K562 (cell line): ENCODE measurements around the gene KNSTRN. TPM values are rescaled to one million over a fixed set of nuclear protein-coding genes. Genes with fewer than 3 reads are reported as not detected.

Experiments used
- ATAC-seq: fragments of 200-7000 bp; cut with Tn5 transposase; 3 replicates; pipeline ENCODE4 v1.9.1; 2020; ENCODE audit warnings: moderate library complexity
- BruUV-seq: library from RNA; stranded (reverse); fragments of 400-500 nt; replicated peaks from 2 replicates; lab custom pipeline; 2021; lab: Mats Ljungman, UMichigan
- CTCF ChIA-PET: fragments of 300-600 bp; formaldehyde crosslinking; extraction: SDS; loops from one replicate; lab custom pipeline; 2021; ENCODE audit warnings: low intra/inter-chr PET ratio; lab: Yijun Ruan, JAX
- POLR2A ChIA-PET: fragments of 300-600, 350-650 bp; sonication (Branson Sonifier 250); formaldehyde crosslinking; extraction: SDS; loops from one replicate; lab custom pipeline; 2021; ENCODE audit warnings: antibody characterized with exemption, inconsistent platforms; lab: Yijun Ruan, JAX
- DNase-seq, 4 experiments: peaks; one replicate each; pipeline versions ENCODE4 v3.0.0 to v3.0.0-alpha.2; 2011 to 2018; ENCODE audit warnings: low spot score in 3 of 4, mixed read lengths in 3 of 4; ENCODE audit errors: extremely low read depth in 1 of 4
- FAIRE-seq: peaks from 2 replicates; lab custom pipeline; 2011; peaks lifted over from hg19 to GRCh38; lab: Jason Lieb, UNC
- H2AFZ ChIP-seq: 2 replicates; pipeline ENCODE4 v1.6.0; 2011; ENCODE audit warnings: low read depth, low read length, control low read depth, inconsistent platforms
- H3K27ac ChIP-seq: fragments of 200-600 bp; 3 replicates; pipeline ENCODE4 v1.8.0; 2011; ENCODE audit warnings: low read depth, mild to moderate bottlenecking, control low read depth, inconsistent platforms, low read length, moderate library complexity, mixed read lengths; ENCODE audit errors: extremely low read depth
- H3K27me3 ChIP-seq, 2 experiments: fragments of 300-600 bp in 1 of 2; 2 replicates in 1 of 2; 3 replicates in 1 of 2; pipeline versions ENCODE4 v1.6.0 to v1.8.0; 2011; ENCODE audit warnings: inconsistent platforms in 2 of 2, low read length in 2 of 2, mild to moderate bottlenecking in 1 of 2, mixed read lengths in 1 of 2, moderate library complexity in 1 of 2; ENCODE audit not compliant: control insufficient read depth in 2 of 2, insufficient read depth in 2 of 2
- H3K36me3 ChIP-seq: fragments of 300-600 bp; 3 replicates; pipeline ENCODE4 v1.8.0; 2011; ENCODE audit warnings: mild to moderate bottlenecking, low read length, inconsistent platforms; ENCODE audit not compliant: control insufficient read depth, insufficient read depth
- H3K4me1 ChIP-seq, 2 experiments: fragments of 200-600 bp in 1 of 2; replicated peaks in 1 of 2; 2 replicates in 1 of 2; 3 replicates in 1 of 2; pipeline versions ENCODE4 v1.5.1 to v1.8.0; 2011; ENCODE audit warnings: inconsistent platforms in 2 of 2, low read length in 2 of 2, mild to moderate bottlenecking in 1 of 2, mixed read lengths in 1 of 2, moderate library complexity in 1 of 2; ENCODE audit not compliant: control insufficient read depth in 2 of 2, insufficient read depth in 2 of 2
- H3K4me2 ChIP-seq: 2 replicates; pipeline ENCODE4 v1.6.1; 2011; ENCODE audit warnings: low read length, control low read depth, inconsistent platforms, mixed read lengths; ENCODE audit not compliant: insufficient read depth
- H3K4me3 ChIP-seq: fragments of 200-600 bp; sonication (generic), shearing (Covaris generic); 2 replicates; pipeline ENCODE4 v1.5.1; 2016; ENCODE audit warnings: control low read depth, inconsistent platforms
- H3K79me2 ChIP-seq: fragments of 200-600 bp; 3 replicates; pipeline ENCODE4 v1.8.0; 2011; ENCODE audit warnings: low read length, inconsistent platforms; ENCODE audit not compliant: control insufficient read depth, insufficient read depth
- H3K9ac ChIP-seq, 2 experiments: 2 replicates each; pipeline versions ENCODE4 v1.6.0 to v1.6.1; 2011; ENCODE audit warnings: low read depth in 2 of 2, low read length in 2 of 2, control low read depth in 1 of 2, inconsistent platforms in 1 of 2, mild to moderate bottlenecking in 1 of 2, mixed read lengths in 1 of 2; ENCODE audit not compliant: insufficient read depth in 1 of 2
- H3K9me1 ChIP-seq: one replicate; pipeline ENCODE4 v1.6.0; 2011; ENCODE audit warnings: inconsistent platforms, mild to moderate bottlenecking, low read length, moderate library complexity; ENCODE audit not compliant: control insufficient read depth, insufficient read depth
- H3K9me3 ChIP-seq: replicated peaks from 2 replicates; pipeline ENCODE4 v1.5.1; 2011; ENCODE audit warnings: low read depth, low read length, inconsistent platforms; ENCODE audit not compliant: control insufficient read depth, insufficient read depth
- H4K20me1 ChIP-seq: replicated peaks from 2 replicates; pipeline ENCODE4 v1.6.1; 2011; ENCODE audit warnings: low read length, inconsistent platforms, mixed read lengths; ENCODE audit not compliant: control insufficient read depth, insufficient read depth
- ETV5 ChIP-seq: sonication (generic); formaldehyde crosslinking; IDR thresholded peaks from 2 replicates; pipeline ENCODE4 v1.4.0; 2020; ENCODE audit warnings: low read depth, mild to moderate bottlenecking, missing genetic modification reagents
- IRF2 ChIP-seq: sonication (generic); formaldehyde crosslinking; IDR thresholded peaks from 2 replicates; pipeline ENCODE4 v1.8.1; 2022; ENCODE audit warnings: mild to moderate bottlenecking, missing genetic modification reagents
- MITF ChIP-seq: IDR thresholded peaks from 2 replicates; pipeline ENCODE4 v1.6.1; 2014; ENCODE audit warnings: antibody characterized with exemption
- MLX ChIP-seq, 2 experiments: fragments of 450-650 bp in 1 of 2; sonication (generic) in 1 of 2; formaldehyde crosslinking; conservative IDR thresholded peaks; 2 replicates each; pipeline versions ENCODE4 v1.4.0 to v1.8.1; 2020 to 2022; ENCODE audit warnings: mild to moderate bottlenecking in 1 of 2, missing genetic modification reagents in 1 of 2
- NFIX ChIP-seq: fragments of 250-450 bp; sonication (Bioruptor Pico); IDR thresholded peaks from 2 replicates; pipeline ENCODE4 v1.4.0; 2020; ENCODE audit warnings: low read depth, mild to moderate bottlenecking, moderate library complexity
- NR2C1 ChIP-seq, 2 experiments: fragments of 450-650 bp; IDR thresholded peaks; 2 replicates each; pipeline ENCODE4 v1.6.1; 2017; ENCODE audit warnings: mild to moderate bottlenecking in 2 of 2, antibody characterized with exemption in 1 of 2, inconsistent platforms in 1 of 2, missing compliant biosample characterization in 1 of 2, missing genetic modification characterization in 1 of 2
- PATZ1 ChIP-seq: fragments of 250-450 bp; sonication (Bioruptor Pico); IDR thresholded peaks from 2 replicates; pipeline ENCODE4 v1.5.0; 2020; ENCODE audit warnings: mild to moderate bottlenecking, borderline replicate concordance
- POLR2A ChIP-seq: fragments of 450-650 bp; conservative IDR thresholded peaks from 2 replicates; pipeline ENCODE4 v1.6.1; 2016
- RBBP5 ChIP-seq: fragments of 200-600 bp; sonication (generic); IDR thresholded peaks from 2 replicates; pipeline ENCODE4 v1.6.1; 2012; ENCODE audit warnings: borderline replicate concordance, mild to moderate bottlenecking, low read length, control low read depth, inconsistent platforms; ENCODE audit not compliant: insufficient read depth, poor library complexity, severe bottlenecking
- TEAD4 ChIP-seq, 2 experiments: sonication (generic) in 1 of 2; formaldehyde crosslinking in 1 of 2; IDR thresholded peaks; 2 replicates each; pipeline versions ENCODE4 v1.6.1 to v1.8.0; 2012 to 2022; ENCODE audit warnings: borderline replicate concordance in 1 of 2, inconsistent platforms in 1 of 2, low read length in 1 of 2, mild to moderate bottlenecking in 1 of 2, missing genetic modification reagents in 1 of 2
- ZNF280A ChIP-seq: fragments of 450-650 bp; IDR thresholded peaks from 2 replicates; pipeline ENCODE4 v1.6.1; 2018; ENCODE audit warnings: mild to moderate bottlenecking, low read depth; ENCODE audit not compliant: partially characterized antibody
- ZNF280B ChIP-seq: fragments of 250-450 bp; sonication (Bioruptor Pico); IDR thresholded peaks from 2 replicates; pipeline ENCODE4 v1.5.1; 2021; ENCODE audit warnings: mild to moderate bottlenecking
- WGBS: fragments of 100-300 bp; shearing (Covaris generic); methylation state at CpG from one replicate; pipeline ENCODE4 v1.1.6; 2016; ENCODE audit warnings: low coverage, mixed read lengths; ENCODE audit not compliant: insufficient coverage; ENCODE audit errors: missing lambda C conversion rate; 5-methylcytosine and 5-hydroxymethylcytosine counted together
- in situ Hi-C: fragments of 300-500 bp; cut with MboI; formaldehyde crosslinking; loops from 4 replicates; pipeline ENCODE4 v1.15.0; 2018; ENCODE audit warnings: inconsistent platforms, mixed read lengths
- intact Hi-C: fragments of 100-400 bp; cut with micrococcal nuclease; formaldehyde crosslinking; loops from 2 replicates; pipeline ENCODE4 v1.14.2; 2022
- polyA plus RNA-seq, 8 experiments: library from polyadenylated mRNA; depleted of rRNA in 4 of 8; stranded (reverse) in 5 of 8; unstranded in 3 of 8; fragments of >200 nt; fragmentation: Nextera tagmentation in 2 of 8; fragmentation: Illumina TruSeq in 1 of 8; extraction: Ambion mirVana in 2 of 8; extraction: Trizol in 1 of 8; gene quantifications; 2 replicates each; pipeline versions ENCODE4 v1.2.1 to v1.2.3, GENCODE V29; 2011 to 2014; ENCODE audit warnings: inconsistent platforms in 1 of 8, missing spikeins in 1 of 8
- total RNA-seq, 7 experiments: library from RNA; depleted of rRNA in 6 of 7; stranded (reverse); fragments of >200 nt in 6 of 7; fragmentation: Illumina TruSeq in 2 of 7; extraction: Trizol in 2 of 7; gene quantifications; 2 replicates each; pipeline versions ENCODE4 v1.2.1 to v1.2.3, GENCODE V29; 2011 to 2021; ENCODE audit warnings: low replicate concordance in 1 of 7

The KNSTRN gene
- total and polyA plus RNA-seq, 9 of the 15 experiments (the other 6 are each of a cell fraction or from before 2014, with no cell fraction given): 48.7 to 88.2 (median 66.3) TPM

GRCh38 chr15:40436116-40436891, 53.8 kb downstream of the KNSTRN start:
- Histone ChIP-seq H3K9me1 (no peaks in the 10 kb centered on the region), H3K27me3 (no peaks in the 10 kb centered on the region), H3K79me2 (peaks cover 28% of the 10 kb centered on the region; the same call in 2 of the 3 replicates), H3K9ac (peak overlapping the region; percentile 74 to 88), H3K4me2 (peak overlapping the region; percentile 85), H3K27ac (peak overlapping the region; percentile 78), H2AFZ (peak overlapping the region; percentile 95), H3K4me3 (peak overlapping the region; percentile 43), H3K9me3 (no peaks in the 10 kb centered on the region), H4K20me1 (no peaks in the 10 kb centered on the region), H3K36me3 (no peaks in the 10 kb centered on the region), H3K4me1 (peaks cover 44 to 54% of the 10 kb centered on the region in 2 experiments)
- intact Hi-C loops (no loop called here), in situ Hi-C loops (no loop called here)
- BruUV-seq: no TSS peak
- FAIRE-seq (peak; percentile 70), DNase-seq (peak; percentile 72 to 87 (median 82)), ATAC-seq (peak; percentile 18)
- ChIA-PET POLR2A (interaction anchor here (0.6 to 2.7 kb wide), 3 partner anchors 10 to 259 kb away, joined by 3 to 16 read pairs (median 4); partner anchors contain the start of gene RAD51), CTCF (no interaction called here)
- WGBS: 13% methylated on average over 19 of the region's 39 CpGs
- no peak for TF ChIP-seq IRF2 (CRISPR knock-in tag)
- TF ChIP-seq NFIX (CRISPR knock-in tag): no peak
- no peak for TF ChIP-seq NR2C1 (IDR thresholded peaks at IDR 0.05)
- TF ChIP-seq NR2C1 (tag; IDR thresholded peaks at IDR 0.05): no peak
- TF ChIP-seq TEAD4 (IDR thresholded peaks at IDR 0.05; ENCODE audit: low read length): no peak
- no peak for TF ChIP-seq TEAD4 (CRISPR knock-in tag; IDR thresholded peaks at IDR 0.05; ENCODE audit: borderline replicate concordance)
- 0 out of 2 replicates have a peak, but pooled peaks have one; percentile 39 for TF ChIP-seq POLR2A
- no peak for TF ChIP-seq ETV5 (CRISPR knock-in tag)
- peak; percentile 7 for TF ChIP-seq RBBP5
- no peak for TF ChIP-seq PATZ1 (CRISPR knock-in tag)
- no peak for TF ChIP-seq ZNF280A
- TF ChIP-seq MITF: no peak
- no peak for TF ChIP-seq MLX (CRISPR knock-in tag; conservative IDR thresholded peaks at IDR 0.05)
- TF ChIP-seq ZNF280B (CRISPR knock-in tag): no peak
